ENCODE data around the gene ASRGL1.

The ASRGL1 gene

DNA sequence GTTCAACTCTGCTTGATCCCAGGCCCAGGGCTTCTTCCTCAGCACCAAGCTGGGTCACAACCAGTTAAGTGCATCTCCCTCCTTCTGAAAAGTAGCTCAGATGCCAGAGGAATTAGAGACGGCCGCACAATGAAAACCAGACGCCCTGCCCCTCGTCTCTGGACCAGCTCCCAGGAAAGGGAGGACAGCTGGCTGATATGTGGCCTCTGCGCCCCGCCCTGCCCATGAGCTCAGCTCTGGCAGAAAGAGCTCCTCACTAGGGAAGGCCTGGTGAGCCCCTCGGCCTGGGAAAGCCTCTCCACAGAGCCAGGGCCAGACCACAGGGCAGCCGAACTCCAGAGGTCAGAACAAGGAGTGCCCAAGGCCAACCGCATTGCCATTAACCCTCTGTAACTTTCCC lies 63.5 kb downstream of the ASRGL1 start:
- Histone ChIP-seq H3K27me3 (ENCODE audit: control insufficient read depth, insufficient read depth, low read length, poor library complexity, severe bottlenecking) (no peaks in the 10 kb centered on the region), H3K9me3 (ENCODE audit: control insufficient read depth, low read length) (no peaks in the 10 kb centered on the region), H3K4me3 (ENCODE audit: insufficient read depth, low read depth, low read length) (no peak overlapping the region), H3K27ac (ENCODE audit: insufficient read depth, low read depth, low read length, poor library complexity, severe bottlenecking) (no peak overlapping the region), H3K4me1 (ENCODE audit: control insufficient read depth, insufficient read depth, low read length) (peaks cover 20% of the 10 kb centered on the region), H3K36me3 (ENCODE audit: control insufficient read depth, insufficient read depth, low read length) (no peaks in the 10 kb centered on the region)
- WGBS, 2 experiments = 87 to 90% methylated on average over 9 of the region's 9 CpGs

DNA sequence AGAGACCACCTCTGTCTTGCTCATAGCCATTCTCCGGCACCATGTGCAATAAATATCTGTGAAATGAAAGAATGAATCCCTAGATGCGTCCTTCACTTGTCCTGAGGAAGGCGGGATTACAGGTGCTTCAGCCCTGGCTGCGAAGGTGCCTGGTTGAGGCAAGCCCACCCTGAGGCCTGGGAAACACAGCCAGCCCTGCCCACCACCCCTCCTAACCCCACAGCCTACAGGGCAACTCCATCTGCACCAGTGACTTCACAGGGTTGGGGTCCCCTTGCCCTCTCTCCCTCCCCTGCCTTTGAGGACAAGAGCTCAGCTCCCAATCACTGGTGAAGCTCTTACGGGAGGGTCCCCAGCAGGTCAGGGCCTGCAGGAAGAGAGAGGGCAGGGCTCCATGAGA lies 64.1 kb downstream of the ASRGL1 start:
- Histone ChIP-seq H3K4me3 (ENCODE audit: insufficient read depth, low read depth, low read length) (no peak overlapping the region), H3K36me3 (ENCODE audit: control insufficient read depth, insufficient read depth, low read length) (no peaks in the 10 kb centered on the region), H3K27me3 (ENCODE audit: control insufficient read depth, insufficient read depth, low read length, poor library complexity, severe bottlenecking) (no peaks in the 10 kb centered on the region), H3K27ac (ENCODE audit: insufficient read depth, low read depth, low read length, poor library complexity, severe bottlenecking) (no peak overlapping the region), H3K4me1 (ENCODE audit: control insufficient read depth, insufficient read depth, low read length) (peaks cover 20% of the 10 kb centered on the region), H3K9me3 (ENCODE audit: control insufficient read depth, low read length) (no peaks in the 10 kb centered on the region)
- WGBS, 2 experiments = 91 to 96% methylated on average over 5 of the region's 5 CpGs

DNA sequence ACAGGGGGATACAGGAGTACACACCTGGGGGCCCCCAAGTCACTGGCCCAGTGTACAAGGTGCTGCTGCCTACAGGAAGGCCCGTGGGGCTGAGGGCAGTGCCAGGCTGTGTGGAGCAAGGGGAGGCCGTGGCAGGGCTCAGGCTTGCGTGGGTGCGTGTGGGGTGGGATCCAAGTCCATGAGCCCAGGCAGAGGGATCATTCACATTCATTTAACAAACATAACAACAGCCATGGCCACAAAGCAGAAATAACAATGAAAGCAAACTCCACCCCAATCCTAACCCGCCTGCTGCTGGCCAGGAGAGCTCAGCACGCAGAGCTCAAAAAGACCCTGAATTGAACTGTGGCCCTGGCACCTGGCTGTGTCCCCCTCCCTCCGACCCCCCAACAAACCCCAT lies 64.6 kb downstream of the ASRGL1 start:
- Histone ChIP-seq H3K36me3 (ENCODE audit: control insufficient read depth, insufficient read depth, low read length) (no peaks in the 10 kb centered on the region), H3K4me1 (ENCODE audit: control insufficient read depth, insufficient read depth, low read length) (peaks cover 20% of the 10 kb centered on the region), H3K9me3 (ENCODE audit: control insufficient read depth, low read length) (no peaks in the 10 kb centered on the region), H3K27ac (ENCODE audit: insufficient read depth, low read depth, low read length, poor library complexity, severe bottlenecking) (no peak overlapping the region), H3K27me3 (ENCODE audit: control insufficient read depth, insufficient read depth, low read length, poor library complexity, severe bottlenecking) (no peaks in the 10 kb centered on the region), H3K4me3 (ENCODE audit: insufficient read depth, low read depth, low read length) (no peak overlapping the region)
- 77 to 79% methylated on average over 7 of the region's 7 CpGs for WGBS, 2 experiments

DNA sequence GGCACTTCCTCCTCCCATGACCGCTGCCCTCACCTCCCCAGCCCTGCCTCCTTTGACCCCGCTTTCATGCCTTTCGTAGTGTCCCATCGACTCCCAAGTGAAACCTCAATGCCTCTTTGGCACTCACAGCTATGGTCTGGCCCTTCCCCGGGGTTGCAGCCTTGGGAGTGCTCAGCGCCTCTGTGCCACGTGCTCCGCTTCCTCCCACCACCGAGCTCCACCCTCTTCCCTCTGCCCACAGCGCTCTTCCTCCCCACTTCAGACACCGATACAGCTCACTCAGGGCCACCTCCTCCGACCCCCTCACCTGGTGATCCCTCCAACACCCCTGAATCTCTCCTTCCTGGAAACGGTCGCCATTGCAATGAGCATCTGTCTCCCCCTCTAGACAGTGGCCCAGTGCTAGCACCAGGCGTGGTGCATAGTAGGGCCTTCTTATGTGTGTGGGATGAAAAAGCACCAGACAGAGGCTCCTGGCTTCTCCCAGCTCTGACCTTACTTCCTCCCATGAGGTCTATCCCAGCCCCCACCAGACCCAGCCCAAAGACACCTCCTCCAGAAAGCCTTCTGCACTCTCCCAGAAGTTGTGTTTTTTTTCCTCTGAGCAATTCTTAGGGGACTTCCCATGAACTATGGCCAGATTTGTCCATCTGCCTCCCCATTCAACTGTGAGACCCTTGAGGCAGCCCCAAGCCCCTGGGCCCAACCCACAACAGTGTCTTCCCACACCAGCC lies 65.1 kb downstream of the ASRGL1 start:
- 84 to 86% methylated on average over 15 of the region's 15 CpGs for WGBS, 2 experiments
- Histone ChIP-seq H3K27ac (ENCODE audit: insufficient read depth, low read depth, low read length, poor library complexity, severe bottlenecking) (no peak overlapping the region), H3K4me3 (ENCODE audit: insufficient read depth, low read depth, low read length) (no peak overlapping the region), H3K36me3 (ENCODE audit: control insufficient read depth, insufficient read depth, low read length) (no peaks in the 10 kb centered on the region), H3K4me1 (ENCODE audit: control insufficient read depth, insufficient read depth, low read length) (peaks cover 20% of the 10 kb centered on the region), H3K9me3 (ENCODE audit: control insufficient read depth, low read length) (no peaks in the 10 kb centered on the region), H3K27me3 (ENCODE audit: control insufficient read depth, insufficient read depth, low read length, poor library complexity, severe bottlenecking) (no peaks in the 10 kb centered on the region)

DNA sequence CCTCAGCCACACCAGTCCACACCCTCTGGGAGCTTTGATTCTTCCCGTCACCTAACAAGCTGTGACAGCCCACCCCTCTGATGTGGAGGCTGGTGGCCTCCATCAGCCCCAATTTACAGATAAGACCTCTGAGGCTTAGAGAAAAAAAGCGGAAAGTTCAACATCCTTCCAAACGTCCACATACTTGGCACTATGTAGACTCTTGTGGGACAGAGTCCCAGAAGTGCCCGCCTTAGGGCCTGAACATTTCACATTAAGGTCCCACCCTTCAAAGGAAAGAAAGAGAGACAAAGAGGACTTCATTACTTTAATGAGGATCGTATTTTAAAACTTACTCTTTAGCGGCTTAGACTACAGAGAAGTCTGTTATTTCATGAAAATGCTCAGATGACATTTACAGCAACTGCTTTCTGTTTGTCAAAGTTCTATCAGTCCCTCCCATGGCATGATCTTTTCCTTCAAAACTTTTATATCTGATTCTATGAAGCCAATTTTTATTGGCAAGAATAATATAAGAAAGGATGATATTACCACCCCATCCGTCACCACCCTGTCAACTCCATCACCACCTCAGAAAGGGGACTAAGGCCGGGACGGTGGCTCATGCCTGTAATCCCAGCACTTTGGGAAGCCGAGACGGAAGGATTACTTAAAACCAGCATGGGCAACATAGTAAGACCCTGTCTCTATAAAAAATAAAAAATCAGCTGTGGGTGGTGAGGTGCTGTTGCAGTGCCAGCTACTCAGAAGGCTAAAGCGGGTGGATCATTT lies 65.9 kb downstream of the ASRGL1 start:
- H3K36me3 ChIP-seq (ENCODE audit: control insufficient read depth, insufficient read depth, low read length) = no peaks in the 10 kb centered on the region
- 89 to 93% methylated on average over 12 of the region's 12 CpGs for WGBS, 2 experiments
- H3K4me1 ChIP-seq (ENCODE audit: control insufficient read depth, insufficient read depth, low read length) = peaks cover 18% of the 10 kb centered on the region
- H3K27ac ChIP-seq (ENCODE audit: insufficient read depth, low read depth, low read length, poor library complexity, severe bottlenecking) = no peak overlapping the region
- no peak overlapping the region for H3K4me3 ChIP-seq (ENCODE audit: insufficient read depth, low read depth, low read length)
- no peaks in the 10 kb centered on the region for H3K9me3 ChIP-seq (ENCODE audit: control insufficient read depth, low read length)
- no peaks in the 10 kb centered on the region for H3K27me3 ChIP-seq (ENCODE audit: control insufficient read depth, insufficient read depth, low read length, poor library complexity, severe bottlenecking)

DNA sequence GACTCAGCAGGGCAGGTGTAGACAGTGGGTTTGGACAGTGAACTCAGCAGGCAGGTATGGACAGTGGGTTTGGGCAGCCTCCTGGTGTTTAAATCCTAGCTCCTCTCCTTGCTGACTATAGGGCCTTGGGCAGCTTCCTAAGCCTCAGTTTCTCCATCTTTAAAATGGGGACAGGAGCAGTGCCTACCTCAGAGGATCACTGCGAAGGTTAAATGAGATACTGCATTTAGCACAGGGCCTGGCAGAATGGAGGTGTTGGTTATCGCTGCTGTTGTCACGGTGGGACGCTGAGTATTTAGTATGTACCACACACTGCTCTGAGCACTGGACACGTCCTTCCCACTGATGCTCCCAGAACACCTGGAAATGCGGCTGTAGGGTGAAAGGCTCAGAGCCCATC lies 67.2 kb downstream of the ASRGL1 start:
- Histone ChIP-seq H3K4me3 (ENCODE audit: insufficient read depth, low read depth, low read length) (no peak overlapping the region), H3K36me3 (ENCODE audit: control insufficient read depth, insufficient read depth, low read length) (no peaks in the 10 kb centered on the region), H3K27me3 (ENCODE audit: control insufficient read depth, insufficient read depth, low read length, poor library complexity, severe bottlenecking) (no peaks in the 10 kb centered on the region), H3K4me1 (ENCODE audit: control insufficient read depth, insufficient read depth, low read length) (peaks cover 5% of the 10 kb centered on the region), H3K27ac (ENCODE audit: insufficient read depth, low read depth, low read length, poor library complexity, severe bottlenecking) (no peak overlapping the region), H3K9me3 (ENCODE audit: control insufficient read depth, low read length) (no peaks in the 10 kb centered on the region)
- WGBS, 2 experiments = 95 to 98% methylated on average over 5 to 6 of the region's 6 CpGs

DNA sequence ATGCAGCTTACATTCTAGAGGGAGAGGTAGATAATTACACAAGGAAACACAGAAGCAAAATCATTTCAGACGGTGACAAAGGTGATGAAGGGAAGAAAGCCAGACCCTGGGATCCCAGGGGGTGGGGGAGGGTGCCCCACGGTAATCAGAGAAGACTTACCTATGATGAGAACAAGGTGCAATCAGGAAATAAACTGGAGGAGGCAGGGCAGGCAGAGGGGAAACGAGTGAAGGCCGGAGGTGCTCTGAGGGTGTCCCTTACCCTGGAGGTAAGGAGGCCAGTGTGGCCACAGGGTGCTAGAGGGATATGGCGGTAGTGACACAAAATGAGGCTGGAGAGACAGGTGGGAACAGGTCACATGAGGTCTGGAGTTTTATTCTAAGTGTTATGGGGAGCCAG lies 67.7 kb downstream of the ASRGL1 start:
- no peaks in the 10 kb centered on the region for H3K27me3 ChIP-seq (ENCODE audit: control insufficient read depth, insufficient read depth, low read length, poor library complexity, severe bottlenecking)

DNA sequence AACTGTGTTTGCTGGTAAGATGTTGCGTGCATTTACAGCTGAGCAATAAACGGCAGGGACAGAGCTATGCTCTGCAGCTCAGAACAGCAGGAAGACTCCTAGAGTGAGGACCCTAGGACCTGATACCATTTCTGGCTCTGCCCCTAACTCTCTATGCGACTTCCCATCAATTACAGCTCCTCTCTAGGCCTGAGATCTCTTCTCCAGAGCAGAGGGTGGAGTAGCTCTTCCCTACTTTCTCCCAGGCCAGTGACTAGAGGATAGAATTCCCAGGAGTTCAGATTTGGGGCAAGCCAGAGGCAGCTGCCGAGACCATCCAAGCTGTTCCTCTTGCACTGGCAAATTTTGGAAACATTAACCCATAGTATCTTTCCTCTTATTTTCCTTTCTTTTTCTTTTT lies 68.8 kb downstream of the ASRGL1 start:
- Histone ChIP-seq H3K36me3 (ENCODE audit: control insufficient read depth, insufficient read depth, low read length) (no peaks in the 10 kb centered on the region), H3K27me3 (ENCODE audit: control insufficient read depth, insufficient read depth, low read length, poor library complexity, severe bottlenecking) (no peaks in the 10 kb centered on the region), H3K4me3 (ENCODE audit: insufficient read depth, low read depth, low read length) (no peak overlapping the region), H3K4me1 (ENCODE audit: control insufficient read depth, insufficient read depth, low read length) (no peaks in the 10 kb centered on the region), H3K9me3 (ENCODE audit: control insufficient read depth, low read length) (no peaks in the 10 kb centered on the region), H3K27ac (ENCODE audit: insufficient read depth, low read depth, low read length, poor library complexity, severe bottlenecking) (no peak overlapping the region)
- 85 to 87% methylated on average over 4 of the region's 4 CpGs for WGBS, 2 experiments

More for the DNA sequence above, 67.7 kb downstream of the ASRGL1 start:
- H3K36me3 ChIP-seq (ENCODE audit: control insufficient read depth, insufficient read depth, low read length) = no peaks in the 10 kb centered on the region
- H3K27ac ChIP-seq (ENCODE audit: insufficient read depth, low read depth, low read length, poor library complexity, severe bottlenecking) = no peak overlapping the region
- peaks cover under 1% of the 10 kb centered on the region for H3K4me1 ChIP-seq (ENCODE audit: control insufficient read depth, insufficient read depth, low read length)
- 91 to 92% methylated on average over 5 of the region's 5 CpGs for WGBS, 2 experiments
- no peak overlapping the region for H3K4me3 ChIP-seq (ENCODE audit: insufficient read depth, low read depth, low read length)
- no peaks in the 10 kb centered on the region for H3K9me3 ChIP-seq (ENCODE audit: control insufficient read depth, low read length)

DNA sequence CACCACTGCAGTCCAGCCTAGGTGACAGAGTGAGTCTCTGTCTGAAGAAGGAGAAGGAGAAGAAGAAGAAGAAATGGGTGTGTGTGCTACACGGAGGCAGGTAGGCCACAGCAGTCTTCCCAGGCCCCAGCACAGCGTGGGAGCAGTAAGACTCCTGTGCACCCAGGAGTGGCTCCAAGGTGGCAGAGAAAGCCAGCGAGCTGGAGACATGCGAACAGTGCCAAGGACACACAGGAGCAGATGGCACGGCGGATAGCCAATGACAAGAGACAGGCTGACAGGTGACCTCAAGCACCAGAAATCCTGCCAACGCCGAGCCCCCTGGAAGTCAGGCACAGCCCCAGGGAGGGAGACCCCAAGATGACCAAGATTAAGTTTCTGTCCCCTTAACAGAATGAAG lies 72.6 kb downstream of the ASRGL1 start:
- 94% methylated on average over 8 of the region's 8 CpGs for WGBS, 2 experiments
- no peaks in the 10 kb centered on the region for H3K27me3 ChIP-seq (ENCODE audit: control insufficient read depth, insufficient read depth, low read length, poor library complexity, severe bottlenecking)
- no peak overlapping the region for H3K4me3 ChIP-seq (ENCODE audit: insufficient read depth, low read depth, low read length)
- H3K27ac ChIP-seq (ENCODE audit: insufficient read depth, low read depth, low read length, poor library complexity, severe bottlenecking) = no peak overlapping the region
- no peaks in the 10 kb centered on the region for H3K9me3 ChIP-seq (ENCODE audit: control insufficient read depth, low read length)
- H3K36me3 ChIP-seq (ENCODE audit: control insufficient read depth, insufficient read depth, low read length) = no peaks in the 10 kb centered on the region
- H3K4me1 ChIP-seq (ENCODE audit: control insufficient read depth, insufficient read depth, low read length) = peaks cover 7% of the 10 kb centered on the region

DNA sequence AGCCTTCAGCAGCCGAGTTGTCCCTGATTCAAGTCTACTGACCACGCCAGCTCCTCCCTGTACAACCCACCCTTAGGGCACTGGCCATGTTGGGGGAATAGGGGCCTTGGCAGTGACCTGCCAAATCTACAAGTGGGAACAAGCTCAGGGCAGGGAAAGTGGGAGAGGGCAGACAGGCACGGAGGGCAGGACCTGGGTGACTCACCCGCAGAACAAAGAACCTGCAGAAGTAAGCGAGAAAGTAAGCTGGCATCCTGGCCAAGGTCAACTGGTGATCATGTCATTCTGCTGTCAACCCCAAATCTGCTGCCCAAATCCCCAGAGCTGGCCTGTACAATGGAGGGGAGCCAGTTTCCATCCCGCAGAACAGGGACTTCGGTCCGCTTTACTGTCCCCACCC lies 73.7 kb downstream of the ASRGL1 start:
- H3K9me3 ChIP-seq (ENCODE audit: control insufficient read depth, low read length) = no peaks in the 10 kb centered on the region
- H3K36me3 ChIP-seq (ENCODE audit: control insufficient read depth, insufficient read depth, low read length) = no peaks in the 10 kb centered on the region
- H3K4me3 ChIP-seq (ENCODE audit: insufficient read depth, low read depth, low read length) = no peak overlapping the region
- 78 to 83% methylated on average over 8 of the region's 8 CpGs for WGBS, 2 experiments
- no peak overlapping the region for H3K27ac ChIP-seq (ENCODE audit: insufficient read depth, low read depth, low read length, poor library complexity, severe bottlenecking)
- H3K4me1 ChIP-seq (ENCODE audit: control insufficient read depth, insufficient read depth, low read length) = peaks cover 7% of the 10 kb centered on the region
- no peaks in the 10 kb centered on the region for H3K27me3 ChIP-seq (ENCODE audit: control insufficient read depth, insufficient read depth, low read length, poor library complexity, severe bottlenecking)

All from ectodermal cell (in vitro differentiated cells).